ENCODE results near the gene CBFA2T2. TPM values are rescaled to one million over a fixed set of nuclear protein-coding genes. Genes with fewer than 3 reads are reported as not detected.
"Not testable (repeated sequence)": the region's sequence is repeated elsewhere in the genome, so short reads cannot be mapped to it uniquely, and the experiment has no call there.

Gene CBFA2T2
- total and polyA plus RNA-seq, 4 experiments from 2014 or later: 16.5 to 43.4 (median 33.6) TPM

DNA sequence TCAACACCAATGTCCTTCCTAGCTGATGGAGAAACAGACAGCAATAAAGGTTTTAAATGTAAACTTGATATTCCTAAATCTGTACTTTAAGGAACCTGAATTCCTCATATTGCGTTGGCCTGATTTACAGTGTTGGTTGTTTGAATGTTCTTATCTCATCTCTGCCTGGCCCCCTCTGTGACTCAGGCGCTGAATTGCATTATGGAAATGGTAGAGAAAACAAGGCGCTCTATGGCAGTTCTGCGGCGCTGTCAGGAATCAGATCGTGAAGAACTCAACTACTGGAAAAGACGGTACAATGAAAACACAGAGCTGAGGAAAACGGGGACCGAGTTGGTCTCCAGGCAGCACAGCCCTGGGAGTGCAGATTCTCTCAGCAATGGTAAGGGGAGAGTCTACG is 139.6 kb downstream of the CBFA2T2 start:
- H3K9me3 Mint-ChIP-seq: no peaks in the 10 kb centered on the region
- H3K27me3 ChIP-seq (ENCODE audit: insufficient read depth, low read length): no peaks in the 10 kb centered on the region
- POLR2A ChIA-PET (ENCODE audit: partially characterized antibody): no interaction called here
- no peaks in the 10 kb centered on the region for H3K9me3 ChIP-seq (ENCODE audit: control insufficient read depth in 1 of 2, low read length in 2 of 2)
- no peak overlapping the region for H3K4me3 Mint-ChIP-seq
- intact Hi-C loops (cut with micrococcal nuclease): no loop called here
- H3K36me3 Mint-ChIP-seq: peaks cover 55 to 66% of the 10 kb centered on the region in 2 donors
- CTCF ChIA-PET (ENCODE audit: partially characterized antibody): interaction anchor here (1.2 kb wide), 1 partner anchor 37 kb away, joined by 3 read pairs; the partner anchor contains the start of gene ACTL10
- peak overlapping the region in 2 of 7 donors; percentile 53 to 72 for H3K27ac Mint-ChIP-seq
- no peak overlapping the region for H3K4me3 ChIP-seq (ENCODE audit: low read length in 2 of 2)
- peaks cover 8 to 32% (median 18%) of the 10 kb centered on the region in 4 donors for H3K4me1 Mint-ChIP-seq
- peaks cover 22% of the 10 kb centered on the region for H3K36me3 ChIP-seq (ENCODE audit: insufficient read depth, low read length)
- H3K27ac ChIP-seq (ENCODE audit: low read depth, low read length): no peak overlapping the region
- H3K4me1 ChIP-seq (ENCODE audit: insufficient read depth, low read length): peaks cover 17% of the 10 kb centered on the region
- no peak for DNase-seq
- no peaks in the 10 kb centered on the region for H3K27me3 Mint-ChIP-seq

- POLR2A ChIA-PET (ENCODE audit: partially characterized antibody): no interaction called here
- no peaks in the 10 kb centered on the region for H3K9me3 ChIP-seq (ENCODE audit: control insufficient read depth in 1 of 2, low read length in 2 of 2)
- peaks cover 5 to 27% (median 14%) of the 10 kb centered on the region in 4 donors for H3K4me1 Mint-ChIP-seq
- H3K27me3 Mint-ChIP-seq: no peaks in the 10 kb centered on the region
- H3K36me3 Mint-ChIP-seq: peaks cover 54 to 67% of the 10 kb centered on the region in 2 donors
- DNase-seq: no peak
- H3K4me3 ChIP-seq (ENCODE audit: low read length in 2 of 2): no peak overlapping the region
- no peak overlapping the region for H3K27ac ChIP-seq (ENCODE audit: low read depth, low read length)
- CTCF ChIA-PET (ENCODE audit: partially characterized antibody): interaction anchor here (1.2 kb wide), 1 partner anchor 37 kb away, joined by 3 read pairs; the partner anchor contains the start of gene ACTL10
- peaks cover 22% of the 10 kb centered on the region for H3K36me3 ChIP-seq (ENCODE audit: insufficient read depth, low read length)
- H3K4me1 ChIP-seq (ENCODE audit: insufficient read depth, low read length): peaks cover 12% of the 10 kb centered on the region
- peak overlapping the region in 4 of 7 donors; percentile 21 to 52 (median 36) for H3K27ac Mint-ChIP-seq
- no peaks in the 10 kb centered on the region for H3K9me3 Mint-ChIP-seq
- no peaks in the 10 kb centered on the region for H3K27me3 ChIP-seq (ENCODE audit: insufficient read depth, low read length)
- H3K4me3 Mint-ChIP-seq: no peak overlapping the region
- intact Hi-C loops (cut with micrococcal nuclease): no loop called here
Observed at GRCh38 chr20:33629979-33630378, 140.1 kb downstream of the CBFA2T2 start.

- Histone ChIP-seq H3K36me3 (ENCODE audit: insufficient read depth, low read length) (peaks cover 22% of the 10 kb centered on the region), H3K27me3 (ENCODE audit: insufficient read depth, low read length) (no peaks in the 10 kb centered on the region), H3K9me3 (ENCODE audit: control insufficient read depth in 1 of 2, low read length in 2 of 2) (no peaks in the 10 kb centered on the region), H3K4me3 (ENCODE audit: low read length in 2 of 2) (no peak overlapping the region), H3K4me1 (ENCODE audit: insufficient read depth, low read length) (peaks cover 7% of the 10 kb centered on the region), H3K27ac (ENCODE audit: low read depth, low read length) (no peak overlapping the region)
- Mint-ChIP-seq H3K9me3 (no peaks in the 10 kb centered on the region), H3K4me1 (peaks cover 5 to 22% (median 11%) of the 10 kb centered on the region in 4 donors), H3K4me3 (no peak overlapping the region), H3K36me3 (peaks cover 48 to 61% of the 10 kb centered on the region in 2 donors), H3K27ac (peak overlapping the region in 3 of 7 donors; percentile 21 to 52 (median 50)), H3K27me3 (no peaks in the 10 kb centered on the region)
- POLR2A ChIA-PET (ENCODE audit: partially characterized antibody): interaction anchor here (0.9 to 1.4 kb wide), 2 partner anchors 33 to 37 kb away, joined by 3 to 4 read pairs; no protein-coding TSS in a partner anchor
- no peak for DNase-seq
- CTCF ChIA-PET (ENCODE audit: partially characterized antibody): interaction anchor here (1.2 kb wide), 1 partner anchor 36 kb away, joined by 3 read pairs; the partner anchor contains the start of gene ACTL10
- intact Hi-C loops (cut with micrococcal nuclease): no loop called here
Observed at GRCh38 chr20:33630507-33630906, 140.6 kb downstream of the CBFA2T2 start.

- CTCF ChIA-PET (ENCODE audit: partially characterized antibody); intact Hi-C loops (cut with micrococcal nuclease); H3K9me3 Mint-ChIP-seq: not testable (repeated sequence)
Observed at GRCh38 chr20:33631910-33632309, 142.0 kb downstream of the CBFA2T2 start.

GRCh38 chr20:33635341-33635740 is 145.4 kb downstream of the CBFA2T2 start:
- CTCF ChIA-PET (ENCODE audit: partially characterized antibody): interaction anchor here (0.7 kb wide), 1 partner anchor 17 kb away, joined by 3 read pairs; no protein-coding TSS in a partner anchor
- no peaks in the 10 kb centered on the region for H3K27me3 ChIP-seq (ENCODE audit: insufficient read depth, low read length)

More at GRCh38 chr20:33631910-33632309, 142.0 kb downstream of the CBFA2T2 start:
- H3K27ac ChIP-seq (ENCODE audit: low read depth, low read length); H3K9me3 ChIP-seq (ENCODE audit: control insufficient read depth in 1 of 2, low read length in 2 of 2); H3K27me3 Mint-ChIP-seq; H3K27ac Mint-ChIP-seq; DNase-seq; H3K4me1 ChIP-seq (ENCODE audit: insufficient read depth, low read length); H3K4me3 ChIP-seq (ENCODE audit: low read length in 2 of 2); POLR2A ChIA-PET (ENCODE audit: partially characterized antibody); H3K27me3 ChIP-seq (ENCODE audit: insufficient read depth, low read length); H3K4me3 Mint-ChIP-seq: not testable (repeated sequence)
- H3K36me3 ChIP-seq (ENCODE audit: insufficient read depth, low read length): peaks cover 23% of the 10 kb centered on the region
- peaks cover 5 to 21% (median 10%) of the 10 kb centered on the region in 4 donors for H3K4me1 Mint-ChIP-seq
- H3K36me3 Mint-ChIP-seq: peaks cover 46 to 58% of the 10 kb centered on the region in 2 donors

DNA sequence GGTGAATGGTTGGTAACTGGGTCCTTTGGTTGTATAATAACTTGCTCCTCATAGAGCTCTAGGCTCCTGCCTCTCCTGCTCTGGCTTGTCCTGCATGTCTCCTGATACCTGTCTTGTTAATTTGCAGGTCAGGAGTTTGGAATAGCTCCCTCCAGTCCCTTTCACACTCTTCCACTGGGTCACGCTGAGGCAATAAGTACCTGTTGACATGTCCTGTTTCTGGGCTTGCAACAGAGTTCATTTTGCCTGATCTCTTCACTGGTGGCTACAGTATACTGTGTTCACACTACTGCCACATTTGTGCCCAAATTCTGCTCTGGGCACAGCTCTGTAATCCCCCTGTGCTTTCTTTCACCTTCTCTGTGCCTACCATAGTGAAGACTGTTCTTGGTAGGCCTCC is 146.9 kb downstream of the CBFA2T2 start:
- intact Hi-C loops (cut with micrococcal nuclease): no loop called here
- Mint-ChIP-seq H3K9me3 (no peaks in the 10 kb centered on the region), H3K4me3 (no peak overlapping the region), H3K27ac (peak overlapping the region in 3 of 7 donors; percentile 19 to 46 (median 32)), H3K27me3 (no peaks in the 10 kb centered on the region), H3K36me3 (peaks cover 38 to 54% of the 10 kb centered on the region in 2 donors), H3K4me1 (peaks cover 5 to 14% (median 6%) of the 10 kb centered on the region in 4 donors)
- Histone ChIP-seq H3K4me3 (ENCODE audit: low read length in 2 of 2) (no peak overlapping the region), H3K36me3 (ENCODE audit: insufficient read depth, low read length) (peaks cover 38% of the 10 kb centered on the region), H3K27ac (ENCODE audit: low read depth, low read length) (no peak overlapping the region), H3K4me1 (ENCODE audit: insufficient read depth, low read length) (peaks cover 7% of the 10 kb centered on the region), H3K9me3 (ENCODE audit: control insufficient read depth in 1 of 2, low read length in 2 of 2) (no peaks in the 10 kb centered on the region), H3K27me3 (ENCODE audit: insufficient read depth, low read length) (no peaks in the 10 kb centered on the region)
- ChIA-PET CTCF (ENCODE audit: partially characterized antibody) (no interaction called here), POLR2A (ENCODE audit: partially characterized antibody) (no interaction called here)
- DNase-seq: no peak

More at GRCh38 chr20:33635341-33635740, 145.4 kb downstream of the CBFA2T2 start:
- Mint-ChIP-seq H3K4me3 (no peak overlapping the region), H3K27me3 (no peaks in the 10 kb centered on the region), H3K9me3 (no peaks in the 10 kb centered on the region), H3K4me1 (peaks cover 5 to 14% (median 10%) of the 10 kb centered on the region in 4 donors), H3K36me3 (peaks cover 42 to 56% of the 10 kb centered on the region in 2 donors), H3K27ac (peak overlapping the region in 3 of 7 donors; percentile 41 to 74 (median 42))
- Histone ChIP-seq H3K36me3 (ENCODE audit: insufficient read depth, low read length) (peaks cover 35% of the 10 kb centered on the region), H3K27ac (ENCODE audit: low read depth, low read length) (no peak overlapping the region), H3K9me3 (ENCODE audit: control insufficient read depth in 1 of 2, low read length in 2 of 2) (no peaks in the 10 kb centered on the region), H3K4me3 (ENCODE audit: low read length in 2 of 2) (no peak overlapping the region), H3K4me1 (ENCODE audit: insufficient read depth, low read length) (peaks cover 7% of the 10 kb centered on the region)
- DNase-seq: no peak
- intact Hi-C loops (cut with micrococcal nuclease): no loop called here
- POLR2A ChIA-PET (ENCODE audit: partially characterized antibody): interaction anchor here (1.4 kb wide), 1 partner anchor 28 kb away, joined by 4 read pairs; no protein-coding TSS in a partner anchor

DNA sequence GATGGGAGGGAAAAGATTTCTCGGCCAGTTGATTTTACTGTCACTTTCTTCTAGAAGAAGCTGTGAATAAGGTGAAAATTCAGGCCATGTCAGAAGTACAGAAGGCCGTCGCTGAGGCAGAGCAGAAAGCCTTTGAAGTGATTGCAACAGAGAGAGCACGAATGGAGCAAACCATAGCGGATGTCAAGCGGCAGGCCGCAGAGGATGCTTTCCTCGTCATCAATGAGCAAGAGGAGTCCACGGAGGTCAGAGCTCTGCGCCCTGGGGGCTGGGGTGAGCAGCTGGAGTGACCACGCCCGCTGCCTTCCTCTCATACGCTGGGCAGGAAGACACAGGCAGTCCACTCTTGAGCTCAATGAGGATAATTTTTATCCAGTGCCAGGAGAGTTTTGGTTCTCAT is 150.4 kb downstream of the CBFA2T2 start:
- CTCF ChIA-PET (ENCODE audit: partially characterized antibody): no interaction called here
- no peaks in the 10 kb centered on the region for H3K27me3 Mint-ChIP-seq
- no peak overlapping the region for H3K27ac ChIP-seq (ENCODE audit: low read depth, low read length)
- DNase-seq: no peak
- POLR2A ChIA-PET (ENCODE audit: partially characterized antibody): interaction anchor here (1.2 kb wide), 1 partner anchor 23 kb away, joined by 3 read pairs; no protein-coding TSS in a partner anchor
- no peak overlapping the region for H3K27ac Mint-ChIP-seq
- intact Hi-C loops (cut with micrococcal nuclease): no loop called here
- H3K9me3 Mint-ChIP-seq: no peaks in the 10 kb centered on the region
- H3K9me3 ChIP-seq (ENCODE audit: control insufficient read depth in 1 of 2, low read length in 2 of 2): no peaks in the 10 kb centered on the region
- no peak overlapping the region for H3K4me3 ChIP-seq (ENCODE audit: low read length in 2 of 2)
- no peak overlapping the region for H3K4me3 Mint-ChIP-seq
- H3K27me3 ChIP-seq (ENCODE audit: insufficient read depth, low read length): no peaks in the 10 kb centered on the region
- H3K36me3 ChIP-seq (ENCODE audit: insufficient read depth, low read length): peaks cover 60% of the 10 kb centered on the region
- no peaks in the 10 kb centered on the region for H3K4me1 Mint-ChIP-seq
- peaks cover 45 to 71% of the 10 kb centered on the region in 2 donors for H3K36me3 Mint-ChIP-seq
- no peaks in the 10 kb centered on the region for H3K4me1 ChIP-seq (ENCODE audit: insufficient read depth, low read length)

Measured in CD4-positive, alpha-beta memory T cell (primary cell).